Liver (tissue), 3 donors: ENCODE data around the gene LIMS1.

ENCODE experiments used
- CTCF ChIP-seq: fragments of 150-350 bp; IDR thresholded peaks from 2 replicates; pipeline ENCODE4 v1.5.1; 2017; ENCODE audit warnings: improper control_type of control experiment, low read depth, low read length; ENCODE audit not compliant: missing input control
- JUND ChIP-seq, 2 donors: IDR thresholded peaks; 2 replicates each; pipeline ENCODE4 v1.6.1; 2016; ENCODE audit warnings: antibody characterized with exemption in 2 of 2
- MAX ChIP-seq: IDR thresholded peaks from 2 replicates; pipeline ENCODE4 v1.6.1; 2016; ENCODE audit warnings: antibody characterized with exemption
- SP1 ChIP-seq: IDR thresholded peaks from 2 replicates; pipeline ENCODE4 v1.6.1; 2018; ENCODE audit warnings: antibody characterized with exemption, mild to moderate bottlenecking
- TAF1 ChIP-seq: conservative IDR thresholded peaks from 2 replicates; pipeline ENCODE4 v1.6.1; 2016; ENCODE audit warnings: antibody characterized with exemption, mild to moderate bottlenecking
- donor health status: healthy.
- donor health status: healthy.

- TF ChIP-seq CTCF: no peak
- no peak for TF ChIP-seq MAX
- TF ChIP-seq JUND (IDR thresholded peaks at IDR 0.05): no peak
- TF ChIP-seq SP1: no peak
- TF ChIP-seq TAF1: no peak
Measured at GRCh38 chr2:108633409-108633808, 99.1 kb downstream of the LIMS1 start.
